ENCODE results near the gene SLC25A53. TPM values are rescaled to one million over a fixed set of nuclear protein-coding genes. Genes with fewer than 3 reads are reported as not detected.

SLC25A53 gene
- total and polyA plus RNA-seq, 2 of the 13 experiments (the other 11 are each of a cell fraction or from before 2014, with no cell fraction given): 3.4 to 4.5 TPM

DNA sequence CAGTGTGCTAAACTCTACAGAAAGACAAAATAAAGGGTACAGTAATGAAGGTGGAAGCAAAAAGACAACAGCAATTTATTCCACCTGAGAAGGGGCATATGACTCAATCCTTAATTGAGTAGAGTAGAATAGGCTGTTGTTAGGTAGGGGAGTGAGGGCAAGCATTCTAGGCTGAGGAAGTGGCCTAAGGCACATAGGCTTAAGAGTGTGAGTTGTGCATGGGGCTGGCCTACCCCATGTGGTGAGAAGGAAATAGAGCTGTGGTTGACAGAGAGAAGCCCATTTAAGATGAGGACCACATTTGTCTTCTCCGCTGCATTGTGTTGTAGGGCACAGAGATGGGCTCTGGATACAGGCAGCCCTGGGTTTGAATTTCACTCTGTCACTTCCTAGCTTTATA, 47.9 kb downstream of the SLC25A53 start (continued):
- TF ChIP-seq, protein P1, sequence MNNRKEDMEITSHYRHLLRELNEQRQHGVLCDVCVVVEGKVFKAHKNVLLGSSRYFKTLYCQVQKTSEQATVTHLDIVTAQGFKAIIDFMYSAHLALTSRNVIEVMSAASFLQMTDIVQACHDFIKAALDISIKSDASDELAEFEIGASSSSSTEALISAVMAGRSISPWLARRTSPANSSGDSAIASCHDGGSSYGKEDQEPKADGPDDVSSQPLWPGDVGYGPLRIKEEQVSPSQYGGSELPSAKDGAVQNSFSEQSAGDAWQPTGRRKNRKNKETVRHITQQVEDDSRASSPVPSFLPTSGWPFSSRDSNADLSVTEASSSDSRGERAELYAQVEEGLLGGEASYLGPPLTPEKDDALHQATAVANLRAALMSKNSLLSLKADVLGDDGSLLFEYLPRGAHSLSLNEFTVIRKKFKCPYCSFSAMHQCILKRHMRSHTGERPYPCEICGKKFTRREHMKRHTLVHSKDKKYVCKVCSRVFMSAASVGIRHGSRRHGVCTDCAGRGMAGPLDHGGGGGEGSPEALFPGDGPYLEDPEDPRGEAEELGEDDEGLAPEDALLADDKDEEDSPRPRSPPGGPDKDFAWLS (CRISPR knock-in tag; IDR thresholded peaks at IDR 0.05; ENCODE audit: borderline replicate concordance): no peak

DNA sequence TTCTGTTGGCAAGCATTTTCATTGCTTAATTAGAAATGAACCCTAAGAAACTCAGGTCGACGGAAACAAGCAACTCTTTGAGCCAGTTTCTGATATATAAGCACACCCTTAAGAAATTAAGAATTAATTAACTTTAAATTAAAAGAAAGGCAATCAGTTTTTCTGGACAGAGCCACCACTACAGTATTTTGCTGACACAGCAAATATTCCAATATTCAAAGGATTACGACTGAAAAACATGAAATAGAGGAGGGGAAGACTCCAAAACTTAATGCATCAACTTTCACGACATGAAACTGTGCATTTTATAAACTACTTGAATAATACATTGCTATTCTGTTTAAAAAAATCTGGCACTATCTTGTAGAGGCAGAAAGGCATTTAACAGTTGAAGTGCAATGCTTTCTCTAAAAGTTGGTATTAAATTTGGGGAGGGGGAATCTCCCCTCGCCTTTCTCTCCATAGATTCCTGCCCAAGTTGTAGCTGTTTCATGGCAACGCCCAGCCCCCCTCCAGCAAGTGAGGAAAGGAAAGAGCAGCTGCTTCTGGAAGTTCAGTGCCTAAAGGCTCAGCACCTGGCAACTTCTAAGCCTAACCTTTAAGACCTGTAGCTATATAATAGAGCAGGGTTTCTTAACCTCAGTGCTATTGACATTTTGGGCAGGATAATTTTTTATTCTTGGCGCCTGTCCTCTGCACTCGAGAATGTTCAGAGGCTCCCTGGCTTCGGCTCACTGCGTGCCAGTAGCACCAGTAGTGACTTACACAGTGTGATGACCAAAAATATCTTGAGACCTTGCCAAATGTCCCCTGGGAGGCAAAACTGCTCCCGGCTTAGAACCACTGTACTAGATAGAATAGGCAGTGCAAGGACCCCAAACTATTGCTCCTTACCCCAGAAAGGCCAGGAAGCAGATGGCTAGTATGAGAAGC, 51.2 kb downstream of the SLC25A53 start:
- FAIRE-seq (no peak), ATAC-seq (no peak), DNase-seq (ENCODE audit: low spot score) (no peak)
- H3K36me3 ChIP-seq (replicated peaks in 1 of 2; ENCODE audit: control insufficient read depth in 1 of 2, insufficient read depth in 2 of 2, low read length in 2 of 2): no peaks in the 10 kb centered on the region
- WGBS (ENCODE audit: low lambda C conversion rate): 31% methylated on average over 5 of the region's 11 CpGs
- BruUV-seq (replicated peaks): no TSS peak
- no peaks in the 10 kb centered on the region for H3K79me2 ChIP-seq (ENCODE audit: insufficient read depth, low read length)
- H3K4me3 ChIP-seq (replicated peaks in 1 of 3; ENCODE audit: insufficient read depth in 1 of 3, low read depth in 2 of 3, low read length in 3 of 3): no peak overlapping the region
- ChIA-PET CTCF (ENCODE audit: low intra/inter-chr PET ratio, low total read pairs) (no interaction called here), POLR2A (no interaction called here)
- in situ Hi-C loops (cut with HindIII; ENCODE audit: extremely low pct_ligation_motif_present, low pct_unique_long_range_greater_than_20kb) (loop anchor here (25.0 kb wide), 2 partner anchors 268 to 568 kb away; partner anchors contain the start of gene RAB9B), intact Hi-C loops (cut with micrococcal nuclease; ENCODE audit: unreplicated experiment) (no loop called here)
- no peaks in the 10 kb centered on the region for H4K20me1 ChIP-seq (ENCODE audit: insufficient read depth, low read length)
- H3K9ac ChIP-seq (ENCODE audit: insufficient read depth, low read depth, low read length): no peak overlapping the region
- H2AFZ ChIP-seq (ENCODE audit: low read length): no peak overlapping the region
- no peaks in the 10 kb centered on the region for H3K27me3 ChIP-seq (ENCODE audit: control insufficient read depth in 1 of 2, insufficient read depth in 2 of 2, low read length in 2 of 2)
- no peaks in the 10 kb centered on the region for H3K9me3 ChIP-seq (ENCODE audit: low read length)
- no peaks in the 10 kb centered on the region for H3K4me1 ChIP-seq (ENCODE audit: insufficient read depth, low read length)
- no peak overlapping the region for H3K27ac ChIP-seq (ENCODE audit: extremely low read length, insufficient read depth, low read length)
- TF ChIP-seq MAFK (conservative IDR thresholded peaks at IDR 0.05 in 1 of 2, IDR thresholded peaks at IDR 0.05 in 1 of 2; ENCODE audit: low read length in 2 of 2): peak; percentile 88 to 95
- no peak for TF ChIP-seq MXI1 (IDR thresholded peaks at IDR 0.05; ENCODE audit: borderline replicate concordance, low read depth, low read length)
- TF ChIP-seq MAFF (IDR thresholded peaks at IDR 0.05; ENCODE audit: low read depth, low read length): peak; percentile 96
- no peak overlapping the region for H3K4me2 ChIP-seq (ENCODE audit: low read depth, low read length)
